ENCODE measurements around the gene RASD1. TPM values are rescaled to one million over a fixed set of nuclear protein-coding genes. Genes with fewer than 3 reads are reported as not detected.
A peak's percentile ranks its signal among the peaks of the same experiment; 100 is the strongest.

Gene RASD1
- total and polyA plus RNA-seq, 3 experiments from 2014 or later: 1.0 to 1.1 (median 1.0) TPM

GRCh38 chr17:17523001-17523730, 27.0 kb upstream of the RASD1 start:
- Histone ChIP-seq H3K27ac (ENCODE audit: low read depth, low read length) (no peak overlapping the region), H3K4me3 (ENCODE audit: low read length) (no peak overlapping the region), H3K9me3 (ENCODE audit: low read length) (no peaks in the 10 kb centered on the region), H3K4me1 (ENCODE audit: insufficient read depth, low read length) (no peaks in the 10 kb centered on the region), H3K27me3 (ENCODE audit: insufficient read depth, low read length, poor library complexity, severe bottlenecking) (no peaks in the 10 kb centered on the region), H3K36me3 (ENCODE audit: insufficient read depth, low read length) (no peaks in the 10 kb centered on the region)
- ChIA-PET POLR2A (no interaction called here), CTCF (no interaction called here)
- H3K27ac Mint-ChIP-seq: no peak overlapping the region
- DNase-seq: no peak
- no peaks in the 10 kb centered on the region for H3K9me3 Mint-ChIP-seq
- H3K36me3 Mint-ChIP-seq: peaks cover 0 to 9% (median 2%) of the 10 kb centered on the region in 3 donors
- H3K27me3 Mint-ChIP-seq: peaks cover 0 to 2% of the 10 kb centered on the region in 2 donors
- no peak overlapping the region for H3K4me3 Mint-ChIP-seq
- H3K4me1 Mint-ChIP-seq: no peaks in the 10 kb centered on the region

GRCh38 chr17:17520599-17521232, 24.5 kb upstream of the RASD1 start:
- no peak overlapping the region for H3K27ac Mint-ChIP-seq
- no peaks in the 10 kb centered on the region for H3K36me3 ChIP-seq (ENCODE audit: insufficient read depth, low read length)
- H3K36me3 Mint-ChIP-seq: peaks cover 0 to 9% (median 5%) of the 10 kb centered on the region in 3 donors
- no peak overlapping the region for H3K4me3 ChIP-seq (ENCODE audit: low read length)
- ChIA-PET CTCF (no interaction called here), POLR2A (no interaction called here)
- H3K27me3 ChIP-seq (ENCODE audit: insufficient read depth, low read length, poor library complexity, severe bottlenecking): no peaks in the 10 kb centered on the region
- H3K27ac ChIP-seq (ENCODE audit: low read depth, low read length): no peak overlapping the region
- no peak for DNase-seq
- no peaks in the 10 kb centered on the region for H3K4me1 ChIP-seq (ENCODE audit: insufficient read depth, low read length)
- no peak overlapping the region for H3K4me3 Mint-ChIP-seq
- H3K9me3 Mint-ChIP-seq: no peaks in the 10 kb centered on the region
- H3K4me1 Mint-ChIP-seq: no peaks in the 10 kb centered on the region
- H3K9me3 ChIP-seq (ENCODE audit: low read length): no peaks in the 10 kb centered on the region
- H3K27me3 Mint-ChIP-seq: peaks cover 0 to 2% of the 10 kb centered on the region in 2 donors

- Mint-ChIP-seq H3K4me1 (no peaks in the 10 kb centered on the region), H3K9me3 (no peaks in the 10 kb centered on the region), H3K27me3 (peaks cover 0 to 2% of the 10 kb centered on the region in 2 donors), H3K36me3 (peaks cover 0 to 9% (median 5%) of the 10 kb centered on the region in 3 donors), H3K4me3 (no peak overlapping the region), H3K27ac (no peak overlapping the region)
- Histone ChIP-seq H3K9me3 (ENCODE audit: low read length) (no peaks in the 10 kb centered on the region), H3K36me3 (ENCODE audit: insufficient read depth, low read length) (no peaks in the 10 kb centered on the region), H3K27me3 (ENCODE audit: insufficient read depth, low read length, poor library complexity, severe bottlenecking) (no peaks in the 10 kb centered on the region), H3K27ac (ENCODE audit: low read depth, low read length) (no peak overlapping the region), H3K4me1 (ENCODE audit: insufficient read depth, low read length) (no peaks in the 10 kb centered on the region), H3K4me3 (ENCODE audit: low read length) (no peak overlapping the region)
- ChIA-PET CTCF (interaction anchor here (0.8 kb wide), 1 partner anchor 24 kb away, joined by 3 read pairs; the partner anchor contains the start of gene RASD1), POLR2A (no interaction called here)
- DNase-seq: no peak
Measured at GRCh38 chr17:17519886-17520285, 23.7 kb upstream of the RASD1 start.

- ChIA-PET CTCF (interaction anchor here (1.1 kb wide), 1 partner anchor 123 kb away, joined by 3 read pairs; no protein-coding TSS in a partner anchor), POLR2A (no interaction called here)
- H3K27me3 Mint-ChIP-seq: peaks cover 0 to 2% of the 10 kb centered on the region in 2 donors
- H3K9me3 ChIP-seq (ENCODE audit: low read length): no peaks in the 10 kb centered on the region
- no peak overlapping the region for H3K4me3 Mint-ChIP-seq
- H3K4me1 ChIP-seq (ENCODE audit: insufficient read depth, low read length): no peaks in the 10 kb centered on the region
- no peaks in the 10 kb centered on the region for H3K36me3 ChIP-seq (ENCODE audit: insufficient read depth, low read length)
- H3K9me3 Mint-ChIP-seq: no peaks in the 10 kb centered on the region
- H3K27ac Mint-ChIP-seq: no peak overlapping the region
- H3K27me3 ChIP-seq (ENCODE audit: insufficient read depth, low read length, poor library complexity, severe bottlenecking): no peaks in the 10 kb centered on the region
- DNase-seq: no peak
- no peak overlapping the region for H3K4me3 ChIP-seq (ENCODE audit: low read length)
- H3K4me1 Mint-ChIP-seq: no peaks in the 10 kb centered on the region
- peaks cover 0 to 9% (median 5%) of the 10 kb centered on the region in 3 donors for H3K36me3 Mint-ChIP-seq
- H3K27ac ChIP-seq (ENCODE audit: low read depth, low read length): no peak overlapping the region
Measured at GRCh38 chr17:17518951-17519350, 22.8 kb upstream of the RASD1 start.

- Histone ChIP-seq H3K27ac (ENCODE audit: low read depth, low read length) (no peak overlapping the region), H3K27me3 (ENCODE audit: insufficient read depth, low read length, poor library complexity, severe bottlenecking) (no peaks in the 10 kb centered on the region), H3K36me3 (ENCODE audit: insufficient read depth, low read length) (no peaks in the 10 kb centered on the region), H3K4me3 (ENCODE audit: low read length) (no peak overlapping the region), H3K4me1 (ENCODE audit: insufficient read depth, low read length) (no peaks in the 10 kb centered on the region), H3K9me3 (ENCODE audit: low read length) (no peaks in the 10 kb centered on the region)
- DNase-seq: no peak
- no peak overlapping the region for H3K27ac Mint-ChIP-seq
- H3K27me3 Mint-ChIP-seq: peaks cover 0 to 2% of the 10 kb centered on the region in 2 donors
- H3K9me3 Mint-ChIP-seq: no peaks in the 10 kb centered on the region
- ChIA-PET POLR2A (no interaction called here), CTCF (no interaction called here)
- H3K36me3 Mint-ChIP-seq: peaks cover 0 to 9% (median 5%) of the 10 kb centered on the region in 3 donors
- H3K4me3 Mint-ChIP-seq: no peak overlapping the region
- H3K4me1 Mint-ChIP-seq: no peaks in the 10 kb centered on the region
Measured at GRCh38 chr17:17518014-17518413, 21.8 kb upstream of the RASD1 start.

- no peak for DNase-seq
- Histone ChIP-seq H3K9me3 (ENCODE audit: low read length) (no peaks in the 10 kb centered on the region), H3K4me3 (ENCODE audit: low read length) (no peak overlapping the region), H3K4me1 (ENCODE audit: insufficient read depth, low read length) (no peaks in the 10 kb centered on the region), H3K36me3 (ENCODE audit: insufficient read depth, low read length) (no peaks in the 10 kb centered on the region), H3K27me3 (ENCODE audit: insufficient read depth, low read length, poor library complexity, severe bottlenecking) (no peaks in the 10 kb centered on the region), H3K27ac (ENCODE audit: low read depth, low read length) (no peak overlapping the region)
- ChIA-PET CTCF (no interaction called here), POLR2A (no interaction called here)
- Mint-ChIP-seq H3K27me3 (peaks cover 0 to 2% of the 10 kb centered on the region in 2 donors), H3K9me3 (no peaks in the 10 kb centered on the region), H3K4me3 (no peak overlapping the region), H3K36me3 (peaks cover 0 to 8% (median 5%) of the 10 kb centered on the region in 3 donors), H3K27ac (no peak overlapping the region), H3K4me1 (no peaks in the 10 kb centered on the region)
Measured at GRCh38 chr17:17516941-17517720, 20.9 kb upstream of the RASD1 start.

GRCh38 chr17:17515934-17516930, 20.0 kb upstream of the RASD1 start:
- no peak overlapping the region for H3K4me3 Mint-ChIP-seq
- Histone ChIP-seq H3K4me1 (ENCODE audit: insufficient read depth, low read length) (no peaks in the 10 kb centered on the region), H3K4me3 (ENCODE audit: low read length) (no peak overlapping the region), H3K36me3 (ENCODE audit: insufficient read depth, low read length) (no peaks in the 10 kb centered on the region), H3K9me3 (ENCODE audit: low read length) (no peaks in the 10 kb centered on the region), H3K27ac (ENCODE audit: low read depth, low read length) (no peak overlapping the region), H3K27me3 (ENCODE audit: insufficient read depth, low read length, poor library complexity, severe bottlenecking) (no peaks in the 10 kb centered on the region)
- no peaks in the 10 kb centered on the region for H3K9me3 Mint-ChIP-seq
- no peaks in the 10 kb centered on the region for H3K4me1 Mint-ChIP-seq
- no peak for DNase-seq
- H3K36me3 Mint-ChIP-seq: peaks cover 0 to 7% (median 5%) of the 10 kb centered on the region in 3 donors
- CTCF ChIA-PET: interaction anchor here (1.2 kb wide), 1 partner anchor 20 kb away, joined by 4 read pairs; the partner anchor contains the start of gene RASD1
- POLR2A ChIA-PET: no interaction called here
- H3K27me3 Mint-ChIP-seq: peaks cover 0 to 2% of the 10 kb centered on the region in 2 donors
- H3K27ac Mint-ChIP-seq: peak overlapping the region in 2 of 8 donors; percentile 54 to 57

Measured in CD8-positive, alpha-beta memory T cell (primary cell).